Ovary (tissue), 3 donors: ENCODE measurements around the gene NKX6-2.

Experiments used
- EP300 ChIP-seq: sonication (generic); formaldehyde crosslinking; IDR thresholded peaks from one replicate; pipeline ENCODE4 v1.6.1; 2017; ENCODE audit warnings: antibody characterized with exemption
- POLR2A ChIP-seq: fragments of 450-650 bp; IDR thresholded peaks from one replicate; pipeline ENCODE4 v1.6.1; 2017; ENCODE audit warnings: antibody characterized with exemption, mild to moderate bottlenecking, moderate library complexity
- TF ChIP-seq, protein P1 (sequence below), 3 donors: fragments of 450-650 bp in 2 of 3; fragments of 200-600 bp in 1 of 3; IDR thresholded peaks; one replicate each; pipeline versions ENCODE4 v1.5.1 to v1.8.0; 2016 to 2022; ENCODE audit warnings: antibody characterized with exemption in 3 of 3, mild to moderate bottlenecking in 1 of 3
- donor health status: DM: no; HTN: no; CAD: no.

- TF ChIP-seq, protein P1, sequence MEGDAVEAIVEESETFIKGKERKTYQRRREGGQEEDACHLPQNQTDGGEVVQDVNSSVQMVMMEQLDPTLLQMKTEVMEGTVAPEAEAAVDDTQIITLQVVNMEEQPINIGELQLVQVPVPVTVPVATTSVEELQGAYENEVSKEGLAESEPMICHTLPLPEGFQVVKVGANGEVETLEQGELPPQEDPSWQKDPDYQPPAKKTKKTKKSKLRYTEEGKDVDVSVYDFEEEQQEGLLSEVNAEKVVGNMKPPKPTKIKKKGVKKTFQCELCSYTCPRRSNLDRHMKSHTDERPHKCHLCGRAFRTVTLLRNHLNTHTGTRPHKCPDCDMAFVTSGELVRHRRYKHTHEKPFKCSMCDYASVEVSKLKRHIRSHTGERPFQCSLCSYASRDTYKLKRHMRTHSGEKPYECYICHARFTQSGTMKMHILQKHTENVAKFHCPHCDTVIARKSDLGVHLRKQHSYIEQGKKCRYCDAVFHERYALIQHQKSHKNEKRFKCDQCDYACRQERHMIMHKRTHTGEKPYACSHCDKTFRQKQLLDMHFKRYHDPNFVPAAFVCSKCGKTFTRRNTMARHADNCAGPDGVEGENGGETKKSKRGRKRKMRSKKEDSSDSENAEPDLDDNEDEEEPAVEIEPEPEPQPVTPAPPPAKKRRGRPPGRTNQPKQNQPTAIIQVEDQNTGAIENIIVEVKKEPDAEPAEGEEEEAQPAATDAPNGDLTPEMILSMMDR (IDR thresholded peaks at IDR 0.05) = no peak
- no peak for TF ChIP-seq POLR2A
- no peak for TF ChIP-seq EP300
Observed at GRCh38 chr10:132793871-132794849, 8.2 kb upstream of the NKX6-2 start.
